ENCODE measurements around the gene CYP2S1. TPM values are rescaled to one million over a fixed set of nuclear protein-coding genes. Genes with fewer than 3 reads are reported as not detected.
"Not testable (repeated sequence)": the region's sequence is repeated elsewhere in the genome, so short reads cannot be mapped to it uniquely, and the experiment has no call there.

Gene CYP2S1, protein sequence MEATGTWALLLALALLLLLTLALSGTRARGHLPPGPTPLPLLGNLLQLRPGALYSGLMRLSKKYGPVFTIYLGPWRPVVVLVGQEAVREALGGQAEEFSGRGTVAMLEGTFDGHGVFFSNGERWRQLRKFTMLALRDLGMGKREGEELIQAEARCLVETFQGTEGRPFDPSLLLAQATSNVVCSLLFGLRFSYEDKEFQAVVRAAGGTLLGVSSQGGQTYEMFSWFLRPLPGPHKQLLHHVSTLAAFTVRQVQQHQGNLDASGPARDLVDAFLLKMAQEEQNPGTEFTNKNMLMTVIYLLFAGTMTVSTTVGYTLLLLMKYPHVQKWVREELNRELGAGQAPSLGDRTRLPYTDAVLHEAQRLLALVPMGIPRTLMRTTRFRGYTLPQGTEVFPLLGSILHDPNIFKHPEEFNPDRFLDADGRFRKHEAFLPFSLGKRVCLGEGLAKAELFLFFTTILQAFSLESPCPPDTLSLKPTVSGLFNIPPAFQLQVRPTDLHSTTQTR
- 1 to 10 TPM; 1.1 to 1.7 (median 1.2) TPM for total RNA-seq
- 0.14 TPM for polyA plus RNA-seq
- long read RNA-seq, donor 1, partial matches to known transcripts: 0 of 1 reads
- long read RNA-seq, donor 1, other reads (novel, unspliced or antisense): 0 of 1 reads
- long read RNA-seq, donor 2, partial matches to known transcripts: 0 of 2 reads
- long read RNA-seq, donor 2, other reads (novel, unspliced or antisense): 0 of 2 reads
- long read RNA-seq, donor 3: 0 reads
- long read RNA-seq, donor 4, partial matches to known transcripts: 0 of 1 reads
- long read RNA-seq, donor 4, other reads (novel, unspliced or antisense): 0 of 1 reads

GRCh38 chr19:41192574-41193429 is at the start of gene CYP2S1:
TSS of gene CYP2S1 (plus strand) at chr19:41193219. CDS start at chr19:41193265, 46 bp downstream.
- H3K4me1 ChIP-seq (ENCODE audit: control insufficient read depth, insufficient read depth, low read length): peaks cover 4% of the 10 kb centered on the region
- no peaks in the 10 kb centered on the region for H3K27me3 ChIP-seq (ENCODE audit: control insufficient read depth, insufficient read depth)
- DNase-seq (no peak), ATAC-seq (peak; percentile 61 to 68)
- H3K9me3 ChIP-seq (ENCODE audit: control insufficient read depth, low read length): no peaks in the 10 kb centered on the region
- WGBS: 4% methylated on average over 58 of the region's 58 CpGs
- no peak within 1 kb of the TSS for H3K27ac ChIP-seq (ENCODE audit: low read length)
- no peak within 1 kb of the TSS for H3K4me3 ChIP-seq (ENCODE audit: low read length)
- intact Hi-C loops (cut with DNase I): no loop called here

DNA sequence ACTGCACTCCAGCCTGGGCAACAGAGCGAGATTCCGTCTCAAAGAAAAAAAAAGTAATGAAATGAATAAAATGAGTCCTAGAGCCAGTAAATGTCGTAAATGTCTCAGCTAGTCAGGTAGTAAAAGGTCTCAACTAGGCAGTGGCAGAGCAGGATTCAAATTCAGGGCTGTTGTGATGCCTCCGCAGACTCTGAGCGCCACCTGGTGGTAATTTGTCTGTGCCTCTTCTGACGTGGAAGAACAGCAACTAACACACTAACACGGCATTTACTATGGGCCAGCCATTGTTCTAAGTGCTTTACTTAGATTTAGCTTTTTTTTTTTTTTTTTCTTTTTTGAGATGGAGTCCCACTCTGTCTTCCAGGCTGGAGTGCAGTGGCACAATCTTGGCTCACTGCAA is 48.6 kb upstream of the CYP2S1 start:
- intact Hi-C loops (cut with DNase I): loop anchor here (2.0 to 10.0 kb wide), 4 partner anchors 160 to 482 kb away; no protein-coding TSS in a partner anchor
- Histone ChIP-seq H3K4me1 (ENCODE audit: control insufficient read depth, insufficient read depth, low read length) (no peaks in the 10 kb centered on the region), H3K9me3 (ENCODE audit: control insufficient read depth, low read length) (no peaks in the 10 kb centered on the region), H3K4me3 (ENCODE audit: low read length) (no peak overlapping the region), H3K27ac (ENCODE audit: low read length) (no peak overlapping the region), H3K27me3 (ENCODE audit: control insufficient read depth, insufficient read depth) (no peaks in the 10 kb centered on the region)
- peak; percentile 74 to 83 for ATAC-seq
- DNase-seq: peak; percentile 74 to 93 (median 75)
- WGBS: 20% methylated on average over 7 of the region's 7 CpGs

DNA sequence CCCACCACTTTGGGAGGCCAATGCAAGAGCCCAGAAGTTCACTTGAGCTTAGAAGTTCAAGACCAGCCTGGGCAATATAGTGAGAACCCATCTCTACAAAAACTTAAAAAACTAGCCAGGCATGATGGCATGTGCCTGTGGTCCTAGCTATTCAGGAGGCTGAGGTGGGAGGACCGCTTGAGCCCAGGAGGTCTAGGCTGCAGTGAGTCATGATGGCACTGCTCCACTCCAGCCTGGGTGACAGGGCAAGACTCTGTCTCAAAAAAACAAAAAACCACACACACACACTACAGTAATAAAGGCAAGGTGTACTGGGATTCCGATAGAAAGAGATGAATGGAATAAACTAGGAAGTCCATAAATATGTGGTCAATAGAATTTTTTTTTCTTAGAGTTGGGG is 43.2 kb upstream of the CYP2S1 start:
- WGBS: 96% methylated on average over 2 of the region's 2 CpGs
- ATAC-seq (no peak), DNase-seq (no peak)
- Histone ChIP-seq H3K4me3 (ENCODE audit: low read length) (no peak overlapping the region), H3K27ac (ENCODE audit: low read length) (no peak overlapping the region), H3K27me3 (ENCODE audit: control insufficient read depth, insufficient read depth) (no peaks in the 10 kb centered on the region), H3K4me1 (ENCODE audit: control insufficient read depth, insufficient read depth, low read length) (no peaks in the 10 kb centered on the region), H3K9me3 (ENCODE audit: control insufficient read depth, low read length) (no peaks in the 10 kb centered on the region)
- intact Hi-C loops (cut with DNase I): loop anchor here (5.0 to 10.0 kb wide), 4 partner anchors 165 to 488 kb away; no protein-coding TSS in a partner anchor

GRCh38 chr19:41150986-41151385 is 42.0 kb upstream of the CYP2S1 start:
- 83% methylated on average over 7 of the region's 7 CpGs for WGBS
- H3K27ac ChIP-seq (ENCODE audit: low read length); ATAC-seq; H3K4me1 ChIP-seq (ENCODE audit: control insufficient read depth, insufficient read depth, low read length); H3K27me3 ChIP-seq (ENCODE audit: control insufficient read depth, insufficient read depth); DNase-seq; intact Hi-C loops (cut with DNase I); H3K4me3 ChIP-seq (ENCODE audit: low read length); H3K9me3 ChIP-seq (ENCODE audit: control insufficient read depth, low read length): not testable (repeated sequence)

DNA sequence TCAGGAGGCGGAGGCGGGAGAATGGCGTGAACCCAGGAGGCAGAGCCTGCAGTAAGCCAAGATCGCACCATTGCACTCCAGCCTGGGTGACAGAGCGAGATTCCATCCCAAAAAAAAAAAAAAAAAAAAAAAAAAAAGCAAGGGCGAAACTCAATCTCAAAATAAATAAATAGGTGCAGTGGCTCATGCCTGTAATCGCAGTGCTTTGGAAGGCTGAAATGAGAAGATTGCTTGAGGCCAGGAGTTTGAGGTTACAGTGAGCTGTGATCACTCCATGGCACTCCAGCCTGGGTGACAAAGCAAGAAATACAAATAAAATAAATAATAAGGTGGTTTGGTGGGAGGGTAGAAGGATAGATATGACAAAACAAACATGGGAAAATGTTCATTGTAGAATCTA is 39.0 kb upstream of the CYP2S1 start:
- ATAC-seq: no peak
- 92% methylated on average over 7 of the region's 7 CpGs for WGBS
- no peak overlapping the region for H3K4me3 ChIP-seq (ENCODE audit: low read length)
- H3K4me1 ChIP-seq (ENCODE audit: control insufficient read depth, insufficient read depth, low read length): no peaks in the 10 kb centered on the region
- no peak overlapping the region for H3K27ac ChIP-seq (ENCODE audit: low read length)
- H3K9me3 ChIP-seq (ENCODE audit: control insufficient read depth, low read length): no peaks in the 10 kb centered on the region
- DNase-seq: no peak
- intact Hi-C loops (cut with DNase I): no loop called here
- no peaks in the 10 kb centered on the region for H3K27me3 ChIP-seq (ENCODE audit: control insufficient read depth, insufficient read depth)

DNA sequence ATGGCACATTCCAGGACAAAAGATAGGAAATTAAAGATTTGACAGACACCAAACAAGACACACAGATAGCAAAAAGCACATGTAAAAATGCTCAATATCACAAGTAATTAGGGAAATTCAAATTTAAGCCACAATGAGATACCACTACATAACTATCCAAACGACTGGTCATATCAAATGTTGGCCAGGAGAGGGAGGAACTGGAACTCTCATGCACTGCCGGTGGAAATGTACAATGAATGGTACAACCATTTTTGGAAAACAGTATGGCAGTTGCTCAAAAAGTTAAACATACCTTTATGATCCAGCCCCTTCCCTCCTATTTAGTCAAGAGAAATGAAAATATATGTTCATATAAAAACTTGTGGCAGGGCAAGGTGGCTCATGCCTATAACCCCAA is 36.8 kb upstream of the CYP2S1 start:
- Histone ChIP-seq H3K27ac (ENCODE audit: low read length) (no peak overlapping the region), H3K4me3 (ENCODE audit: low read length) (no peak overlapping the region), H3K9me3 (ENCODE audit: control insufficient read depth, low read length) (no peaks in the 10 kb centered on the region), H3K27me3 (ENCODE audit: control insufficient read depth, insufficient read depth) (no peaks in the 10 kb centered on the region), H3K4me1 (ENCODE audit: control insufficient read depth, insufficient read depth, low read length) (no peaks in the 10 kb centered on the region)
- no peak for ATAC-seq
- intact Hi-C loops (cut with DNase I): no loop called here
- WGBS: 79% methylated on average over 2 of the region's 2 CpGs
- no peak for DNase-seq

DNA sequence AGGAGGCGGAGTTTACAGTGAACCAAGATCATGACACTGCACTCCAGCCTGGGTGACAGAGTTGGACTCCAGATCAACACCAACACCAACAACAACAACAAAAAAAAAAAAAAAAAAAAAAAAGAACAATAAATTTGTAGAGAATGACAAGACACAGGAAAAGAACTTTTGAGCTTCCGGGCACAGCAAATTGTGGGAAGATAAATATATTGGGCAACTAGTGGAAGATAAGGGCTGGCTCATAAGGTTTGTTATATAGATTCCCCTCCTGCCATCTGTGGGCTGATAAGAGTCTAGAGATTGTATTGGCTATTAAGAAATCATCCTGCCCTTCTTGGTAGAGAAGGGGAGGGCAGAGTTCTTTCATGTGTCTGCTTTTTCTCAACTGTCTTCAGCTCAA is 33.1 kb upstream of the CYP2S1 start:
- Histone ChIP-seq H3K9me3 (ENCODE audit: control insufficient read depth, low read length) (no peaks in the 10 kb centered on the region), H3K4me1 (ENCODE audit: control insufficient read depth, insufficient read depth, low read length) (no peaks in the 10 kb centered on the region), H3K27ac (ENCODE audit: low read length) (no peak overlapping the region), H3K4me3 (ENCODE audit: low read length) (no peak overlapping the region), H3K27me3 (ENCODE audit: control insufficient read depth, insufficient read depth) (no peaks in the 10 kb centered on the region)
- DNase-seq (no peak), ATAC-seq (no peak)
- 73% methylated on average over 2 of the region's 2 CpGs for WGBS
- intact Hi-C loops (cut with DNase I): no loop called here

- intact Hi-C loops (cut with DNase I): no loop called here
- no peaks in the 10 kb centered on the region for H3K9me3 ChIP-seq (ENCODE audit: control insufficient read depth, low read length)
- DNase-seq (no peak), ATAC-seq (no peak)
- H3K27me3 ChIP-seq (ENCODE audit: control insufficient read depth, insufficient read depth): no peaks in the 10 kb centered on the region
- no peaks in the 10 kb centered on the region for H3K4me1 ChIP-seq (ENCODE audit: control insufficient read depth, insufficient read depth, low read length)
- H3K27ac ChIP-seq (ENCODE audit: low read length): no peak overlapping the region
- 93% methylated on average over 5 of the region's 5 CpGs for WGBS
- no peak overlapping the region for H3K4me3 ChIP-seq (ENCODE audit: low read length)
Measured at GRCh38 chr19:41161903-41162302, 31.1 kb upstream of the CYP2S1 start.

DNA sequence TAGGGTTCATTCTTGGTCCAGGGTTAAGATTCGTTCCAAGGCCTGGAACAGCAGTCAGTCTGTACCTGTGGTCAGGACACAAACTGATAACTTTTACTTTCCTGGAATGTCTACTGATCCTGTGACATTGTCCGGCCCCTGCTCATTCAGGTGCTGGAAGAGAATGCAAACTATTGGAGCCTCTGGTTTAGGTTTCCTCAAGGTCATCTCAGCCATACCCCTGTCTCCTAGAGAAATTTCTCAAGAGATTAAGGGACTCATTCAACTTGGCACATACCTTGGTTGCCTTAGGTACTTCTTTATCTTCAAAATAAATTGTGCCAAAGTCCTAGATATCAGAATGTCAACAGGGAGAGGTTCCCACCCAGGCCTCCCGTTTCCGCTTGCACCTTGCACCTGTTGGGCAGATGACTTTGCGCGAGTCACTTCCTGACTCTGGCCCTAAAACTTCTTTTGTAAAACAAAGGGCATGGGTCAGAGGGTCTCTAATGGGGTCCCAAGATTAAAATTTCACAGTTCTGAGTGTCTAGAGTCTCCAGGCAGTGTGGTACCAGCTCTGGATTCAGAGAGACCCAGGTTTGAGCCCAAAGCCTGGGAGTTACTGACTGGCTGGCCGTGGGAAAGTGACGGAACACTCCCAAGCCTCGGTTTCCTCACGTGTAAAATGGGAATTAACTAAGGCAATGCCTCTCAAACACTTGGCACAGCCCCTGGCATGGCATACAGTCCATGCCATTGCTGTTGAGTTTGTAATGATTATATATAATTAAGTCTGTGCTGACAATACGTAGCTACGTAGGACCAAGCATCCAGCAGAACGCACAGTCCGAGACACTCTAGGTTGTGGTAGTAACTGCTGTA is 25.8 kb upstream of the CYP2S1 start:
- ATAC-seq (no peak), DNase-seq (no peak)
- H3K9me3 ChIP-seq (ENCODE audit: control insufficient read depth, low read length): no peaks in the 10 kb centered on the region
- no peak overlapping the region for H3K4me3 ChIP-seq (ENCODE audit: low read length)
- no peaks in the 10 kb centered on the region for H3K27me3 ChIP-seq (ENCODE audit: control insufficient read depth, insufficient read depth)
- H3K4me1 ChIP-seq (ENCODE audit: control insufficient read depth, insufficient read depth, low read length): no peaks in the 10 kb centered on the region
- no peak overlapping the region for H3K27ac ChIP-seq (ENCODE audit: low read length)
- intact Hi-C loops (cut with DNase I): no loop called here
- WGBS: 86% methylated on average over 14 of the region's 14 CpGs
